GM19193 (cell line): ENCODE measurements around the gene ATOH8.

Experiments
- POLR2A ChIP-seq: IDR thresholded peaks from 4 replicates; pipeline ENCODE4 v1.6.1; 2011; ENCODE audit not compliant: insufficient read depth, insufficient read length; ENCODE audit errors: extremely low read depth

Gene ATOH8

GRCh38 chr2:85819811-85820510, 66.2 kb downstream of the ATOH8 start:
- TF ChIP-seq POLR2A: no peak

GRCh38 chr2:85822766-85823165, 69.0 kb downstream of the ATOH8 start:
- no peak for TF ChIP-seq POLR2A

- no peak for TF ChIP-seq POLR2A
These were observed 70.2 kb downstream of the ATOH8 start for GRCh38 chr2:85823951-85824350.

- TF ChIP-seq POLR2A: no peak
These were observed 73.4 kb downstream of the ATOH8 start for GRCh38 chr2:85826990-85827878.

GRCh38 chr2:85827879-85828569, 74.2 kb downstream of the ATOH8 start:
- TF ChIP-seq POLR2A: no peak

GRCh38 chr2:85828725-85829124, 74.9 kb downstream of the ATOH8 start:
- TF ChIP-seq POLR2A: no peak

- TF ChIP-seq POLR2A: no peak
These were observed 76.9 kb downstream of the ATOH8 start for GRCh38 chr2:85830645-85831044.

- TF ChIP-seq POLR2A: no peak
These were observed 77.9 kb downstream of the ATOH8 start for GRCh38 chr2:85831735-85832134.

- TF ChIP-seq POLR2A: no peak
These were observed 80.7 kb downstream of the ATOH8 start for GRCh38 chr2:85834466-85834865.
